HG02943 (cell line): ENCODE measurements around the gene MPP2.

Experiments
- ATAC-seq: cut with Tn5 transposase; IDR thresholded peaks from one replicate; pipeline ENCODE4 v1.9.1; 2021; ENCODE audit warnings: mild to moderate bottlenecking, low read depth, moderate library complexity; ENCODE audit not compliant: unreplicated experiment

Gene MPP2

DNA sequence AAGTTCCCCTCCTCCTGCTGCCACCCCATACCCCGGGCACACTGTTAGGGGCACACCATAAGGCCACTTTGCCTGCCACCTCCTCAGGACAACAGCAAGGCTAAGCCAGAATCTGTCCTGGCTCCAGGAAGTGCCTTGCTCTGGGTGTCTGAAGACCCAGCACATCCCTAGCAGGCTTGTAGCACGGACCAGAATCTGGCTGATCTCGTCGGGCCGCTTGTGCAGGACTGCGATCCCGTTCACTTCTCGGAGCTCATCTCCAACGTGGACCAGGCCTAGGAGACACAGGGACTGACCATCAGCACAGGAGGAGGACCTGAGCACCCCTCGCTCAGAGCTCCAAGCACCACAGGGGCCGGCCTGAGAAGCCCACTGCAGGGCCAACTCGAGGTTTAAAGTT, 81.8 kb downstream of the MPP2 start:
- ATAC-seq: no peak
